H9 (cell line): ENCODE measurements around the gene EPHA4. TPM values are rescaled to one million over a fixed set of nuclear protein-coding genes. Genes with fewer than 3 reads are reported as not detected.

ENCODE experiments used
- DNase-seq: peaks from one replicate; pipeline ENCODE4 v3.0.0-alpha.2; 2017
- H2AFZ ChIP-seq: one replicate; pipeline ENCODE4 v1.6.1; 2013; ENCODE audit warnings: mild to moderate bottlenecking, low read length, control low read depth, moderate library complexity
- H2AK5ac ChIP-seq: 2 replicates; pipeline ENCODE4 v1.6.1; 2013; ENCODE audit warnings: low read length, control low read depth, mixed read lengths; ENCODE audit not compliant: insufficient read length
- H2BK120ac ChIP-seq: one replicate; pipeline ENCODE4 v1.6.1; 2013; ENCODE audit warnings: low read depth, mild to moderate bottlenecking, low read length, control low read depth, inconsistent platforms; ENCODE audit not compliant: poor library complexity, severe bottlenecking
- H2BK12ac ChIP-seq: 2 replicates; pipeline ENCODE4 v1.6.1; 2013; ENCODE audit warnings: low read length, control low read depth, mixed read lengths, low read depth; ENCODE audit not compliant: insufficient read length
- H2BK15ac ChIP-seq: 2 replicates; pipeline ENCODE4 v1.6.1; 2013; ENCODE audit warnings: low read depth, low read length, control low read depth
- H2BK20ac ChIP-seq: one replicate; pipeline ENCODE4 v1.6.1; 2013; ENCODE audit warnings: low read depth, mild to moderate bottlenecking, low read length, control low read depth, inconsistent platforms; ENCODE audit not compliant: poor library complexity, severe bottlenecking
- H2BK5ac ChIP-seq: 2 replicates; pipeline ENCODE4 v1.6.1; 2013; ENCODE audit warnings: low read length, control low read depth, mixed read lengths; ENCODE audit not compliant: insufficient read length
- H3K14ac ChIP-seq: 2 replicates; pipeline ENCODE4 v1.6.1; 2013; ENCODE audit warnings: low read length, control low read depth; ENCODE audit not compliant: insufficient read depth
- H3K18ac ChIP-seq: 2 replicates; pipeline ENCODE4 v1.6.1; 2013; ENCODE audit warnings: low read depth, mild to moderate bottlenecking, mixed read lengths, low read length, control low read depth; ENCODE audit not compliant: insufficient read length
- H3K23ac ChIP-seq: 2 replicates; pipeline ENCODE4 v1.6.1; 2013; ENCODE audit warnings: low read length, control low read depth, mixed read lengths, low read depth; ENCODE audit not compliant: insufficient read length
- H3K23me2 ChIP-seq: 2 replicates; pipeline ENCODE4 v1.6.1; 2013; ENCODE audit warnings: low read depth, mild to moderate bottlenecking, mixed read lengths, low read length, control low read depth; ENCODE audit not compliant: insufficient read length, poor library complexity, severe bottlenecking
- H3K27ac ChIP-seq: 2 replicates; pipeline ENCODE4 v1.5.1; 2013; ENCODE audit warnings: low read length, control low read depth, mixed read lengths, low read depth; ENCODE audit not compliant: insufficient read length
- H3K27me3 ChIP-seq: 2 replicates; pipeline ENCODE4 v1.6.1; 2013; ENCODE audit warnings: low read length, control low read depth, inconsistent platforms; ENCODE audit not compliant: insufficient read depth
- H3K4ac ChIP-seq: 2 replicates; pipeline ENCODE4 v1.6.1; 2013; ENCODE audit warnings: low read depth, mild to moderate bottlenecking, control low read depth, inconsistent platforms, low read length, moderate library complexity
- H3K4me1 ChIP-seq: 2 replicates; pipeline ENCODE4 v1.6.1; 2013; ENCODE audit warnings: low read length, control low read depth, inconsistent platforms; ENCODE audit not compliant: insufficient read depth
- H3K4me2 ChIP-seq: 2 replicates; pipeline ENCODE4 v1.6.1; 2013; ENCODE audit warnings: low read length, control low read depth, mixed read lengths; ENCODE audit not compliant: insufficient read length, insufficient read depth
- H3K56ac ChIP-seq: 2 replicates; pipeline ENCODE4 v1.6.1; 2013; ENCODE audit warnings: low read depth, mild to moderate bottlenecking, mixed read lengths, low read length, control low read depth; ENCODE audit not compliant: insufficient read length
- H3K79me1 ChIP-seq: 2 replicates; pipeline ENCODE4 v1.6.1; 2013; ENCODE audit warnings: low read depth, mild to moderate bottlenecking, moderate library complexity, low read length, control low read depth, inconsistent platforms; ENCODE audit not compliant: insufficient read depth, poor library complexity, severe bottlenecking
- H3K79me2 ChIP-seq: 2 replicates; pipeline ENCODE4 v1.6.1; 2013; ENCODE audit warnings: low read length, control low read depth, inconsistent platforms; ENCODE audit not compliant: insufficient read depth
- H3K9ac ChIP-seq: 2 replicates; pipeline ENCODE4 v1.6.1; 2013; ENCODE audit warnings: low read length, control low read depth, mixed read lengths; ENCODE audit not compliant: insufficient read length; ENCODE audit errors: extremely low read depth
- H3K9me3 ChIP-seq: one replicate; pipeline ENCODE4 v1.6.1; 2013; ENCODE audit warnings: low read depth, low read length, inconsistent platforms; ENCODE audit not compliant: control insufficient read depth
- H3T11ph ChIP-seq: one replicate; pipeline ENCODE4 v1.6.1; 2013; ENCODE audit warnings: mild to moderate bottlenecking, low read length, control low read depth, inconsistent platforms
- H4K20me1 ChIP-seq: one replicate; pipeline ENCODE4 v1.6.1; 2013; ENCODE audit not compliant: control insufficient read depth, insufficient read length, insufficient read depth
- H4K5ac ChIP-seq: 2 replicates; pipeline ENCODE4 v1.6.1; 2013; ENCODE audit warnings: low read depth, mild to moderate bottlenecking, mixed read lengths, low read length, control low read depth; ENCODE audit not compliant: insufficient read length
- H4K8ac ChIP-seq: replicated peaks from 2 replicates; pipeline ENCODE4 v1.6.1; 2013; ENCODE audit warnings: low read length, control low read depth, mixed read lengths, low read depth; ENCODE audit not compliant: insufficient read length
- H4K91ac ChIP-seq: 2 replicates; pipeline ENCODE4 v1.6.1; 2013; ENCODE audit warnings: low read depth, mild to moderate bottlenecking, moderate library complexity, mixed read lengths, low read length, control low read depth; ENCODE audit not compliant: insufficient read length
- H3K27ac Mint-ChIP-seq, 3 experiments: 2 replicates in 2 of 3; 3 replicates in 1 of 3; pipeline ENCODE4 v1.8.0; 2020 to 2021; ENCODE audit warnings: mixed read lengths in 3 of 3, mild to moderate bottlenecking in 1 of 3, moderate library complexity in 1 of 3
- H3K27me3 Mint-ChIP-seq: 2 replicates; pipeline ENCODE4 v1.8.0; 2021; ENCODE audit warnings: low read depth, mild to moderate bottlenecking, moderate library complexity, mixed read lengths
- H3K36me3 Mint-ChIP-seq, 3 experiments: 2 replicates in 2 of 3; 3 replicates in 1 of 3; pipeline ENCODE4 v1.8.0; 2020 to 2021; ENCODE audit warnings: low read depth in 3 of 3, mixed read lengths in 3 of 3; ENCODE audit not compliant: insufficient read depth in 1 of 3
- H3K4me1 Mint-ChIP-seq, 2 experiments: 2 replicates each; pipeline ENCODE4 v1.8.0; 2020; ENCODE audit warnings: mixed read lengths in 2 of 2
- H3K4me3 Mint-ChIP-seq, 2 experiments: 2 replicates in 1 of 2; 3 replicates in 1 of 2; pipeline ENCODE4 v1.8.0; 2020 to 2021; ENCODE audit warnings: mild to moderate bottlenecking in 2 of 2, mixed read lengths in 2 of 2, moderate library complexity in 1 of 2
- H3K9me3 Mint-ChIP-seq, 2 experiments: 2 replicates in 1 of 2; 3 replicates in 1 of 2; pipeline ENCODE4 v1.8.0; 2020; ENCODE audit warnings: mild to moderate bottlenecking in 2 of 2, mixed read lengths in 2 of 2, moderate library complexity in 1 of 2
- CTCF ChIP-seq: fragments of 200-600 bp; sonication (generic); conservative IDR thresholded peaks from 3 replicates; pipeline ENCODE4 v1.8.0; 2021; ENCODE audit warnings: antibody characterized with exemption, mild to moderate bottlenecking
- WGBS: extraction: QIAGEN DNeasy Blood & Tissue Kit; methylation state at CpG from one replicate; pipeline ENCODE4 v1.1.7; 2013; ENCODE audit warnings: missing lambda C conversion rate, low lambda C conversion rate, mixed read lengths; ENCODE audit not compliant: insufficient read length; ENCODE audit errors: extremely low coverage; 5-methylcytosine and 5-hydroxymethylcytosine counted together
- total RNA-seq: library from RNA; stranded (reverse); gene quantifications from 2 replicates; pipeline ENCODE4 v1.2.1, GENCODE V29; 2021

EPHA4 gene
- total RNA-seq, 1 experiment from 2014 or later: 25.1 TPM

- H3K27ac Mint-ChIP-seq: peak overlapping the region in 2 of 3 experiments; percentile 28 to 92; a peak in 3 of 7 replicates
- DNase-seq: no peak
- Histone ChIP-seq H4K8ac (no peak overlapping the region), H2BK5ac (no peak overlapping the region), H3K18ac (no peak overlapping the region), H2BK15ac (no peak overlapping the region), H3K27ac (no peak overlapping the region), H4K5ac (no peak overlapping the region), H3K56ac (no peak overlapping the region), H3K27me3 (no peaks in the 10 kb centered on the region), H3K23ac (no peak overlapping the region), H3K4me2 (no peak overlapping the region), H3K4me1 (peaks cover 2% of the 10 kb centered on the region; the same call in 1 of the 2 replicates), H2AK5ac (no peak overlapping the region), H3T11ph (no peak overlapping the region), H3K9me3 (no peaks in the 10 kb centered on the region), H2BK120ac (no peak overlapping the region), H3K79me1 (no peaks in the 10 kb centered on the region), H3K9ac (no peak overlapping the region), H4K20me1 (no peaks in the 10 kb centered on the region), H3K23me2 (no peaks in the 10 kb centered on the region), H2BK12ac (no peak overlapping the region), H3K4ac (no peak overlapping the region), H4K91ac (no peak overlapping the region), H3K79me2 (no peaks in the 10 kb centered on the region), H3K14ac (no peak overlapping the region), H2BK20ac (no peak overlapping the region), H2AFZ (no peak overlapping the region)
- H3K4me3 Mint-ChIP-seq: peak overlapping the region in 1 of 2 experiments; percentile 33; a peak in 1 of 5 replicates
- no peak for TF ChIP-seq CTCF
- no peaks in the 10 kb centered on the region for H3K9me3 Mint-ChIP-seq
- WGBS: no CpG with 5 or more reads among the region's 6 CpGs
- H3K27me3 Mint-ChIP-seq: no peaks in the 10 kb centered on the region; the same call in 1 of the 2 replicates
- peaks cover 19 to 29% of the 10 kb centered on the region in 2 experiments for H3K4me1 Mint-ChIP-seq
- H3K36me3 Mint-ChIP-seq: no peaks in the 10 kb centered on the region; a peak in 1 of 7 replicates
Measured at GRCh38 chr2:221371347-221371746, 200.8 kb downstream of the EPHA4 start.
